GM23338 (cell line): ENCODE measurements around the gene SH3GL2. TPM values are rescaled to one million over a fixed set of nuclear protein-coding genes. Genes with fewer than 3 reads are reported as not detected.

Source experiments
- ATAC-seq: fragments of 200-7000 bp; cut with Tn5 transposase; 3 replicates; pipeline ENCODE4 v1.9.1; 2020
- DNase-seq: peaks from one replicate; pipeline ENCODE4 v3.0.0-alpha.2; 2015; ENCODE audit warnings: low spot score
- H2AFZ ChIP-seq: fragments of 200-600 bp; sonication (generic); 2 replicates; pipeline ENCODE4 v1.8.0; 2016; ENCODE audit warnings: antibody characterized with exemption, mild to moderate bottlenecking, moderate library complexity
- H3F3A ChIP-seq: fragments of 200-600 bp; sonication (generic); replicated peaks from 2 replicates; pipeline ENCODE4 v1.8.0; 2017; ENCODE audit warnings: antibody characterized with exemption, mixed run types, low read depth
- H3K27ac ChIP-seq: fragments of 200-600 bp; sonication (generic); 2 replicates; pipeline ENCODE4 v1.6.1; 2016; ENCODE audit warnings: low read depth
- H3K27me3 ChIP-seq: fragments of 200-600 bp; sonication (generic); 2 replicates; pipeline ENCODE4 v1.8.0; 2016; ENCODE audit warnings: mild to moderate bottlenecking, mixed run types, moderate library complexity; ENCODE audit not compliant: insufficient read depth
- H3K36me3 ChIP-seq: fragments of 200-600 bp; sonication (generic); 2 replicates; pipeline ENCODE4 v1.8.0; 2016; ENCODE audit warnings: mild to moderate bottlenecking; ENCODE audit not compliant: insufficient read depth
- H3K4me1 ChIP-seq: fragments of 200-600 bp; sonication (generic); 2 replicates; pipeline ENCODE4 v1.8.0; 2016; ENCODE audit warnings: mild to moderate bottlenecking, moderate library complexity; ENCODE audit not compliant: insufficient read depth
- H3K4me2 ChIP-seq: fragments of 200-600 bp; sonication (generic); 2 replicates; pipeline ENCODE4 v1.7.1; 2017; ENCODE audit warnings: mixed run types
- H3K4me3 ChIP-seq: fragments of 200-600 bp; sonication (generic); 2 replicates; pipeline ENCODE4 v1.6.1; 2016; ENCODE audit warnings: mixed run types
- H3K79me2 ChIP-seq: fragments of 200-600 bp; sonication (generic); replicated peaks from 2 replicates; pipeline ENCODE4 v1.8.0; 2017; ENCODE audit warnings: mild to moderate bottlenecking; ENCODE audit not compliant: insufficient read depth
- H3K9me2 ChIP-seq: fragments of 200-600 bp; sonication (generic); 2 replicates; pipeline ENCODE4 v1.8.0; 2017; ENCODE audit not compliant: insufficient read depth
- H4K20me1 ChIP-seq: fragments of 200-600 bp; sonication (generic); replicated peaks from 2 replicates; pipeline ENCODE4 v1.8.0; 2017; ENCODE audit warnings: mild to moderate bottlenecking; ENCODE audit not compliant: insufficient read depth
- H3K27ac Mint-ChIP-seq: 2 replicates; pipeline ENCODE4 v1.8.0; 2020; ENCODE audit warnings: inconsistent platforms, mild to moderate bottlenecking, moderate library complexity, mixed read lengths
- H3K27me3 Mint-ChIP-seq: 3 replicates; pipeline ENCODE4 v1.8.0; 2022; ENCODE audit warnings: low read depth, mild to moderate bottlenecking, moderate library complexity, mixed read lengths, inconsistent platforms; ENCODE audit not compliant: insufficient read depth, poor library complexity
- H3K36me3 Mint-ChIP-seq: 3 replicates; pipeline ENCODE4 v1.8.0; 2021; ENCODE audit warnings: low read depth, mild to moderate bottlenecking, inconsistent platforms, moderate library complexity, mixed read lengths
- H3K4me1 Mint-ChIP-seq: 3 replicates; pipeline ENCODE4 v1.8.0; 2020; ENCODE audit warnings: mild to moderate bottlenecking, inconsistent platforms, mixed read lengths
- H3K4me3 Mint-ChIP-seq: 3 replicates; pipeline ENCODE4 v1.8.0; 2021; ENCODE audit warnings: moderate library complexity, mild to moderate bottlenecking, inconsistent platforms, mixed read lengths
- H3K9me3 Mint-ChIP-seq: 3 replicates; pipeline ENCODE4 v1.8.0; 2020; ENCODE audit warnings: moderate library complexity, mild to moderate bottlenecking, inconsistent platforms, mixed read lengths
- CTCF ChIP-seq, 2 experiments: fragments of 200-600 bp in 1 of 2; sonication (generic) in 1 of 2; conservative IDR thresholded peaks; 2 replicates each; pipeline versions ENCODE4 v1.5.1 to v1.6.1; 2016 to 2017; ENCODE audit warnings: antibody characterized with exemption in 2 of 2, low read depth in 2 of 2, mild to moderate bottlenecking in 2 of 2, moderate library complexity in 1 of 2
- ETS1 ChIP-seq: IDR thresholded peaks from 2 replicates; pipeline ENCODE4 v1.6.1; 2016; ENCODE audit warnings: antibody characterized with exemption
- EZH2 ChIP-seq: fragments of 200-600 bp; sonication (generic); IDR thresholded peaks from one replicate; pipeline ENCODE4 v1.8.0; 2017; ENCODE audit warnings: antibody characterized with exemption, mild to moderate bottlenecking, low read depth; ENCODE audit not compliant: unreplicated experiment
- EZH2phosphoT487 ChIP-seq: fragments of 200-600 bp; sonication (generic); IDR thresholded peaks from one replicate; pipeline ENCODE4 v1.8.1; 2018; ENCODE audit warnings: antibody characterized with exemption; ENCODE audit not compliant: unreplicated experiment
- JUNB ChIP-seq: IDR thresholded peaks from one replicate; pipeline ENCODE4 v1.6.1; 2016; ENCODE audit warnings: antibody characterized with exemption; ENCODE audit not compliant: unreplicated experiment
- NANOG ChIP-seq: IDR thresholded peaks from 2 replicates; pipeline ENCODE4 v1.6.1; 2016; ENCODE audit warnings: antibody characterized with exemption, borderline replicate concordance
- STAT1 ChIP-seq: IDR thresholded peaks from one replicate; pipeline ENCODE4 v1.6.1; 2016; ENCODE audit warnings: antibody characterized with exemption; ENCODE audit not compliant: unreplicated experiment
- ZNF462 ChIP-seq: fragments of 250-450 bp; sonication (Bioruptor Pico); IDR thresholded peaks from 2 replicates; pipeline ENCODE4 v1.5.0; 2020; ENCODE audit warnings: mild to moderate bottlenecking, moderate library complexity
- polyA plus RNA-seq: library from polyadenylated mRNA; unstranded; fragments of >200 nt; fragmentation: Nextera tagmentation; extraction: Ambion mirVana; gene quantifications from 2 replicates; pipeline ENCODE4 v1.2.1, GENCODE V29; 2016
- total RNA-seq: library from RNA; depleted of rRNA; stranded (reverse); fragments of >200 nt; shearing (Covaris generic); gene quantifications from 2 replicates; pipeline ENCODE4 v1.2.3, GENCODE V29; 2014

Gene SH3GL2
- total and polyA plus RNA-seq, 2 experiments from 2014 or later: 5.9 to 8.6 TPM

- ATAC-seq: no peak
- Histone ChIP-seq H3K36me3 (no peaks in the 10 kb centered on the region), H3K27ac (no peak overlapping the region)
These were observed 35.4 kb downstream of the SH3GL2 start for GRCh38 chr9:17614250-17614649.

GRCh38 chr9:17614903-17615302 is 36.0 kb downstream of the SH3GL2 start:
- peaks cover 12% of the 10 kb centered on the region; the same call in 2 of the 3 replicates for H3K4me1 Mint-ChIP-seq
- no peak overlapping the region for H3K4me3 Mint-ChIP-seq
- Histone ChIP-seq H3K27me3 (no peaks in the 10 kb centered on the region), H3K36me3 (no peaks in the 10 kb centered on the region), H3K4me2 (no peak overlapping the region), H3K4me3 (no peak overlapping the region), H3K27ac (no peak overlapping the region), H3K4me1 (peaks cover 10% of the 10 kb centered on the region; the same call in 1 of the 2 replicates), H3K9me2 (no peaks in the 10 kb centered on the region), H2AFZ (no peak overlapping the region), H4K20me1 (no peaks in the 10 kb centered on the region), H3K79me2 (no peaks in the 10 kb centered on the region), H3F3A (no peaks in the 10 kb centered on the region)
- no peak for TF ChIP-seq ETS1
- no peak for TF ChIP-seq JUNB
- no peak for TF ChIP-seq ZNF462
- TF ChIP-seq EZH2phosphoT487: no peak
- no peak for TF ChIP-seq NANOG
- TF ChIP-seq CTCF (conservative IDR thresholded peaks at IDR 0.05; ENCODE audit: low read depth in 2 of 2): no peak
- TF ChIP-seq STAT1: no peak
- no peaks in the 10 kb centered on the region for H3K27me3 Mint-ChIP-seq
- no peak for DNase-seq
- H3K9me3 Mint-ChIP-seq: no peaks in the 10 kb centered on the region
- peak; percentile 49; the same call in 2 of the 3 replicates for ATAC-seq
- no peaks in the 10 kb centered on the region for H3K36me3 Mint-ChIP-seq
- H3K27ac Mint-ChIP-seq: no peak overlapping the region

More at GRCh38 chr9:17614250-17614649, 35.4 kb downstream of the SH3GL2 start:
- Mint-ChIP-seq H3K4me3 (no peak overlapping the region), H3K27ac (no peak overlapping the region; the same call in 1 of the 2 replicates), H3K4me1 (peaks cover 16% of the 10 kb centered on the region; the same call in 2 of the 3 replicates), H3K36me3 (no peaks in the 10 kb centered on the region), H3K27me3 (no peaks in the 10 kb centered on the region), H3K9me3 (no peaks in the 10 kb centered on the region)
- H3K79me2 ChIP-seq: no peaks in the 10 kb centered on the region
- H3K9me2 ChIP-seq: no peaks in the 10 kb centered on the region
- no peak overlapping the region for H3K4me3 ChIP-seq
- no peak for TF ChIP-seq ETS1
- no peak for TF ChIP-seq JUNB
- no peak for TF ChIP-seq STAT1
- no peak for TF ChIP-seq EZH2
- H3K4me1 ChIP-seq: peaks cover 10% of the 10 kb centered on the region; the same call in 1 of the 2 replicates
- no peak overlapping the region for H2AFZ ChIP-seq
- DNase-seq: no peak
- no peaks in the 10 kb centered on the region for H4K20me1 ChIP-seq
- H3K27me3 ChIP-seq: no peaks in the 10 kb centered on the region
- H3F3A ChIP-seq: no peaks in the 10 kb centered on the region
- no peak overlapping the region for H3K4me2 ChIP-seq
